MM.1S (cell line): ENCODE measurements around the gene GALNTL6.

ENCODE experiments used
- EZH2 ChIP-seq: fragments of 300-600 bp; sonication (generic); optimal IDR thresholded peaks from 2 replicates; pipeline ENCODE3; 2017; ENCODE audit warnings: low read depth, mild to moderate bottlenecking, antibody characterized with exemption, low read length, mixed read lengths
- TF ChIP-seq, protein P1 (sequence below): fragments of 300-600 bp; sonication (generic); IDR thresholded peaks from 2 replicates; pipeline ENCODE4 v1.5.1; 2016; ENCODE audit warnings: antibody characterized with exemption, low read length, mixed read lengths

DNA sequence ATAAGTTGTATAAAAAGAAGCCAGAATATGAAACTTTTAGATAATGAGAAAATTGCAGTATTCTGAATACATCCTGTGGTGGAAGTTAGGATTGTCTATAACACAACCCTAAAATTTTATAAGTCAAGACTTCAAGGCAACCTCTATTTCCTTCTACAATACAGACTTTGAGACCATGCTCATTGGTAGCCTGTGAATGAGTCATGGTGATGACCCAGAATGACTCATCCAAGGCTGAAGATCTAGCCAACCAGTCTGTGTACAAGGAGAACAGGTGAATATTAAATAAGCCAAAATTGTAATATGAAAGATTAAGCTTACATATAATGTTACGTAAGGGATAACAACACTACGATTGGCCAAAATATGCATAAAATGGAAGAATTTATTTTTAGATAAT lies 879.5 kb downstream of the GALNTL6 start:
- TF ChIP-seq, protein P1, sequence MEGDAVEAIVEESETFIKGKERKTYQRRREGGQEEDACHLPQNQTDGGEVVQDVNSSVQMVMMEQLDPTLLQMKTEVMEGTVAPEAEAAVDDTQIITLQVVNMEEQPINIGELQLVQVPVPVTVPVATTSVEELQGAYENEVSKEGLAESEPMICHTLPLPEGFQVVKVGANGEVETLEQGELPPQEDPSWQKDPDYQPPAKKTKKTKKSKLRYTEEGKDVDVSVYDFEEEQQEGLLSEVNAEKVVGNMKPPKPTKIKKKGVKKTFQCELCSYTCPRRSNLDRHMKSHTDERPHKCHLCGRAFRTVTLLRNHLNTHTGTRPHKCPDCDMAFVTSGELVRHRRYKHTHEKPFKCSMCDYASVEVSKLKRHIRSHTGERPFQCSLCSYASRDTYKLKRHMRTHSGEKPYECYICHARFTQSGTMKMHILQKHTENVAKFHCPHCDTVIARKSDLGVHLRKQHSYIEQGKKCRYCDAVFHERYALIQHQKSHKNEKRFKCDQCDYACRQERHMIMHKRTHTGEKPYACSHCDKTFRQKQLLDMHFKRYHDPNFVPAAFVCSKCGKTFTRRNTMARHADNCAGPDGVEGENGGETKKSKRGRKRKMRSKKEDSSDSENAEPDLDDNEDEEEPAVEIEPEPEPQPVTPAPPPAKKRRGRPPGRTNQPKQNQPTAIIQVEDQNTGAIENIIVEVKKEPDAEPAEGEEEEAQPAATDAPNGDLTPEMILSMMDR, result no peak
- TF ChIP-seq EZH2, result no peak
